HCT116 (cell line): ENCODE data around the gene TICAM2. TPM values are rescaled to one million over a fixed set of nuclear protein-coding genes. Genes with fewer than 3 reads are reported as not detected.

ENCODE experiments used
- ATAC-seq: fragments of 200-7000 bp; cut with Tn5 transposase; 2 replicates; pipeline ENCODE4 v1.9.1; 2020; ENCODE audit warnings: mild to moderate bottlenecking, moderate library complexity
- BruUV-seq: library from RNA; stranded (reverse); fragments of 400-500 nt; replicated peaks from 2 replicates; lab custom pipeline; 2021; lab: Mats Ljungman, UMichigan
- CTCF ChIA-PET: fragments of 300-600 bp; sonication (Branson Sonifier 250); formaldehyde crosslinking; loops from one replicate; lab custom pipeline; 2021; ENCODE audit warnings: antibody characterized with exemption; lab: Charles Lee
- POLR2A ChIA-PET: fragments of 300-600, 350-600 bp; sonication (Branson Sonifier 250); formaldehyde crosslinking; loops from one replicate; lab custom pipeline; 2021; ENCODE audit warnings: antibody characterized with exemption; lab: Charles Lee
- RAD21 ChIA-PET, 2 experiments: fragments of 300-600 bp; sonication (Branson Sonifier 250); formaldehyde crosslinking; loops; one replicate each; lab custom pipeline; 2023; ENCODE audit warnings: low total read pairs in 2 of 2; ENCODE audit not compliant: uncharacterized antibody in 2 of 2, unreplicated experiment in 2 of 2, low non-redundant PET in 1 of 2; lab: Charles Lee
- DNase-seq: peaks from one replicate; pipeline ENCODE4 v3.0.0-alpha.2; 2010; ENCODE audit warnings: low read depth, low spot score
- H2AFZ ChIP-seq: fragments of 200-600 bp; shearing (Covaris generic), sonication (generic); 2 replicates; pipeline ENCODE4 v1.6.1; 2017; ENCODE audit warnings: low read depth, mixed run types, mixed read lengths, antibody characterized with exemption, low read length; ENCODE audit not compliant: poor library complexity, severe bottlenecking
- H3K27ac ChIP-seq: 2 replicates; pipeline ENCODE4 v1.5.1; 2012; ENCODE audit warnings: low read depth, low read length
- H3K27me3 ChIP-seq: fragments of 200-600 bp; sonication (generic); 2 replicates; pipeline ENCODE4 v1.6.1; 2016; ENCODE audit warnings: mixed run types, low read length, mixed read lengths; ENCODE audit not compliant: insufficient read depth
- H3K36me3 ChIP-seq, 2 experiments: fragments of 200-500 bp in 1 of 2; fragments of 200-600 bp in 1 of 2; sonication (Bioruptor generic) in 1 of 2; sonication (generic) in 1 of 2; 2 replicates each; pipeline versions ENCODE4 v1.5.1 to v1.6.1; 2014 to 2016; ENCODE audit warnings: low read length in 2 of 2, inconsistent platforms in 1 of 2, mixed read lengths in 1 of 2, mixed run types in 1 of 2; ENCODE audit not compliant: insufficient read depth in 2 of 2, control insufficient read depth in 1 of 2
- H3K4me1 ChIP-seq, 2 experiments: fragments of 200-600 bp in 1 of 2; sonication (generic) in 1 of 2; 2 replicates each; pipeline versions ENCODE4 v1.5.1 to v1.6.1; 2012 to 2017; ENCODE audit warnings: low read length in 2 of 2, inconsistent platforms in 1 of 2, mild to moderate bottlenecking in 1 of 2, mixed read lengths in 1 of 2, mixed run types in 1 of 2, moderate library complexity in 1 of 2; ENCODE audit not compliant: insufficient read depth in 2 of 2, control insufficient read depth in 1 of 2
- H3K4me2 ChIP-seq: fragments of 200-600 bp; sonication (generic); 2 replicates; pipeline ENCODE4 v1.6.1; 2017; ENCODE audit warnings: mixed run types, low read length, mixed read lengths
- H3K4me3 ChIP-seq, 2 experiments: fragments of 200-600 bp in 1 of 2; sonication (generic) in 1 of 2; replicated peaks in 1 of 2; 2 replicates each; pipeline ENCODE4 v1.5.1; 2011 to 2016; ENCODE audit warnings: low read length in 2 of 2, control low read depth in 1 of 2, low read depth in 1 of 2, mild to moderate bottlenecking in 1 of 2, mixed read lengths in 1 of 2, mixed run types in 1 of 2
- H3K79me2 ChIP-seq: fragments of 200-600 bp; sonication (generic); 2 replicates; pipeline ENCODE4 v1.6.1; 2017; ENCODE audit warnings: mild to moderate bottlenecking, mixed run types, low read length, moderate library complexity, mixed read lengths; ENCODE audit not compliant: insufficient read depth
- H3K9ac ChIP-seq: fragments of 200-600 bp; sonication (generic); 2 replicates; pipeline ENCODE4 v1.6.1; 2016; ENCODE audit warnings: low read length, mixed read lengths
- H3K9me2 ChIP-seq: fragments of 200-600 bp; sonication (generic), shearing (Covaris generic); 2 replicates; pipeline ENCODE4 v1.6.1; 2017; ENCODE audit warnings: mixed run types, mild to moderate bottlenecking, moderate library complexity; ENCODE audit not compliant: insufficient read depth
- H3K9me3 ChIP-seq, 2 experiments: fragments of 200-500 bp in 1 of 2; fragments of 200-600 bp in 1 of 2; sonication (Bioruptor generic) in 1 of 2; sonication (generic) in 1 of 2; 2 replicates each; pipeline ENCODE4 v1.6.1; 2014 to 2017; ENCODE audit warnings: low read length in 2 of 2, mixed read lengths in 2 of 2, inconsistent platforms in 1 of 2, low read depth in 1 of 2, mild to moderate bottlenecking in 1 of 2, mixed run types in 1 of 2, moderate library complexity in 1 of 2; ENCODE audit not compliant: control insufficient read depth in 1 of 2, insufficient read depth in 1 of 2
- H4K20me1 ChIP-seq: fragments of 200-600 bp; sonication (generic), shearing (Covaris generic); 2 replicates; pipeline ENCODE4 v1.6.1; 2017; ENCODE audit warnings: mixed run types, mild to moderate bottlenecking, moderate library complexity; ENCODE audit not compliant: insufficient read depth
- CEBPB ChIP-seq: IDR thresholded peaks from 2 replicates; pipeline ENCODE4 v1.6.1; 2012; ENCODE audit warnings: low read depth
- ELF1 ChIP-seq: IDR thresholded peaks from 2 replicates; pipeline ENCODE4 v1.6.1; 2012; ENCODE audit warnings: low read depth, borderline replicate concordance
- EZH2phosphoT487 ChIP-seq: fragments of 200-600 bp; IDR thresholded peaks from 2 replicates; pipeline ENCODE4 v1.6.1; 2018; ENCODE audit warnings: antibody characterized with exemption, borderline replicate concordance
- JUND ChIP-seq: IDR thresholded peaks from 2 replicates; pipeline ENCODE4 v1.6.1; 2012
- POLR2A ChIP-seq: IDR thresholded peaks from 2 replicates; pipeline ENCODE4 v1.7.0; 2011; ENCODE audit warnings: borderline replicate concordance; ENCODE audit not compliant: insufficient read depth, insufficient read length; ENCODE audit errors: extremely low read depth
- REST ChIP-seq: IDR thresholded peaks from 2 replicates; pipeline ENCODE4 v1.6.1; 2012; ENCODE audit warnings: low read depth
- intact Hi-C: fragments of 100-400 bp; cut with micrococcal nuclease; formaldehyde crosslinking; loops from 2 replicates; pipeline ENCODE4 v1.10.0; 2022
- total RNA-seq: library from RNA; stranded (reverse); gene quantifications from one replicate; pipeline ENCODE4 v1.2.1, GENCODE V29; 2021; ENCODE audit not compliant: unreplicated experiment

The TICAM2 gene
- total RNA-seq, 1 experiment from 2014 or later = 2.9 TPM

GRCh38 chr5:115583474-115583873 lies 18.8 kb downstream of the TICAM2 start:
- ChIA-PET CTCF (no interaction called here), POLR2A (no interaction called here), RAD21 (no interaction called here)
- intact Hi-C loops = no loop called here
- Histone ChIP-seq H3K4me3 (no peak overlapping the region), H3K9ac (no peak overlapping the region), H3K27ac (no peak overlapping the region), H3K4me1 (peaks cover 0 to 4% of the 10 kb centered on the region in 2 experiments; a peak in 1 of 4 replicates), H4K20me1 (no peaks in the 10 kb centered on the region), H3K4me2 (no peak overlapping the region), H3K27me3 (no peaks in the 10 kb centered on the region), H2AFZ (no peak overlapping the region), H3K79me2 (peaks cover 6% of the 10 kb centered on the region; the same call in 1 of the 2 replicates), H3K9me2 (no peaks in the 10 kb centered on the region), H3K9me3 (no peaks in the 10 kb centered on the region), H3K36me3 (no peaks in the 10 kb centered on the region)
- no peak for ATAC-seq
- TF ChIP-seq CEBPB = no peak
- DNase-seq = no peak
- BruUV-seq = no TSS peak

GRCh38 chr5:115580941-115581340 lies 21.3 kb downstream of the TICAM2 start:
- TF ChIP-seq POLR2A (no peak), ELF1 (no peak), EZH2phosphoT487 (no peak), JUND (no peak), REST (no peak)
- Histone ChIP-seq H3K9me2 (no peaks in the 10 kb centered on the region), H3K36me3 (no peaks in the 10 kb centered on the region), H3K27ac (no peak overlapping the region), H3K79me2 (peaks cover 6% of the 10 kb centered on the region; the same call in 1 of the 2 replicates), H3K4me1 (peaks cover 0 to 13% of the 10 kb centered on the region in 2 experiments; a peak in 2 of 4 replicates), H2AFZ (no peak overlapping the region), H3K9ac (no peak overlapping the region), H4K20me1 (no peaks in the 10 kb centered on the region), H3K4me3 (no peak overlapping the region), H3K4me2 (no peak overlapping the region), H3K27me3 (no peaks in the 10 kb centered on the region), H3K9me3 (no peaks in the 10 kb centered on the region)
- ATAC-seq (no peak), DNase-seq (no peak)
- ChIA-PET POLR2A (no interaction called here), CTCF (interaction anchor here (1.7 kb wide), 1 partner anchor 271 kb away, joined by 3 read pairs; no protein-coding TSS in a partner anchor), RAD21 (no interaction called here)
- intact Hi-C loops = no loop called here
- BruUV-seq = no TSS peak
